Neural cell (in vitro differentiated cells): ENCODE measurements around the gene ATP11A.

ENCODE experiments used
- EZH2 ChIP-seq: fragments of 200-600, 300-800 bp; shearing (Covaris generic), sonication (generic); IDR thresholded peaks from 2 replicates; pipeline ENCODE4 v1.6.1; 2014; ENCODE audit warnings: antibody characterized with exemption, low read length, borderline replicate concordance, mild to moderate bottlenecking; ENCODE audit not compliant: insufficient read depth, poor library complexity, severe bottlenecking
- MXI1 ChIP-seq: fragments of 450-650 bp; conservative IDR thresholded peaks from 2 replicates; pipeline ENCODE4 v1.6.1; 2014; ENCODE audit warnings: antibody characterized with exemption, mild to moderate bottlenecking; ENCODE audit not compliant: poor library complexity, severe bottlenecking
- POLR2AphosphoS5 ChIP-seq: IDR thresholded peaks from 2 replicates; pipeline ENCODE4 v1.6.1; 2012
- TF ChIP-seq, protein P1 (sequence below): fragments of 450-650 bp; IDR thresholded peaks from 2 replicates; pipeline ENCODE4 v1.5.1; 2014; ENCODE audit warnings: antibody characterized with exemption, mild to moderate bottlenecking, moderate library complexity; ENCODE audit not compliant: poor library complexity, severe bottlenecking

DNA sequence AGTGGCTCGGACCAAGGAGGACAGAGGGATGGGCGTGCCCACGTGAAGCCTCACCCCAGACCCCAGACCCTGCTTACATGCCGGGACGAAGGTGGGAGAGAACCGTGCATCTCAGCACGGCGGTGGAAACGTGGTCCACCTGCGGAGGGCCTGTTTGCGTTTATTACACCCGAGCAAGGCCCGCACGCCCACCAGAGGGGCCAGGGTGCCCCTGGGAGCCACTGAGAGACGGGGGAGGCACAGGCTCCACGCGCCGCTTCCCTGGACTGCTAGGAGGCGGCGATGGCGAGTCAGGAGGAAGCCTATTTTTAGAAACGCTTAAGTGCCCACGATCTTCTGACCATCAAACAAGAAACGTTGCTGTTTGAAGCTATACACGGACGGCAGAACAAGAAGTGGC, 80.7 kb downstream of the ATP11A start:
- no peak for TF ChIP-seq POLR2AphosphoS5
- no peak for TF ChIP-seq EZH2
- TF ChIP-seq, protein P1, sequence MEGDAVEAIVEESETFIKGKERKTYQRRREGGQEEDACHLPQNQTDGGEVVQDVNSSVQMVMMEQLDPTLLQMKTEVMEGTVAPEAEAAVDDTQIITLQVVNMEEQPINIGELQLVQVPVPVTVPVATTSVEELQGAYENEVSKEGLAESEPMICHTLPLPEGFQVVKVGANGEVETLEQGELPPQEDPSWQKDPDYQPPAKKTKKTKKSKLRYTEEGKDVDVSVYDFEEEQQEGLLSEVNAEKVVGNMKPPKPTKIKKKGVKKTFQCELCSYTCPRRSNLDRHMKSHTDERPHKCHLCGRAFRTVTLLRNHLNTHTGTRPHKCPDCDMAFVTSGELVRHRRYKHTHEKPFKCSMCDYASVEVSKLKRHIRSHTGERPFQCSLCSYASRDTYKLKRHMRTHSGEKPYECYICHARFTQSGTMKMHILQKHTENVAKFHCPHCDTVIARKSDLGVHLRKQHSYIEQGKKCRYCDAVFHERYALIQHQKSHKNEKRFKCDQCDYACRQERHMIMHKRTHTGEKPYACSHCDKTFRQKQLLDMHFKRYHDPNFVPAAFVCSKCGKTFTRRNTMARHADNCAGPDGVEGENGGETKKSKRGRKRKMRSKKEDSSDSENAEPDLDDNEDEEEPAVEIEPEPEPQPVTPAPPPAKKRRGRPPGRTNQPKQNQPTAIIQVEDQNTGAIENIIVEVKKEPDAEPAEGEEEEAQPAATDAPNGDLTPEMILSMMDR, result no peak
- TF ChIP-seq MXI1, result no peak
